ENCODE measurements around the gene LAMC3. TPM values are rescaled to one million over a fixed set of nuclear protein-coding genes. Genes with fewer than 3 reads are reported as not detected.

LAMC3 gene
- total and polyA plus RNA-seq, 8 donors: 0.61 to 9.6 (median 0.93) TPM; not detected in 1

DNA sequence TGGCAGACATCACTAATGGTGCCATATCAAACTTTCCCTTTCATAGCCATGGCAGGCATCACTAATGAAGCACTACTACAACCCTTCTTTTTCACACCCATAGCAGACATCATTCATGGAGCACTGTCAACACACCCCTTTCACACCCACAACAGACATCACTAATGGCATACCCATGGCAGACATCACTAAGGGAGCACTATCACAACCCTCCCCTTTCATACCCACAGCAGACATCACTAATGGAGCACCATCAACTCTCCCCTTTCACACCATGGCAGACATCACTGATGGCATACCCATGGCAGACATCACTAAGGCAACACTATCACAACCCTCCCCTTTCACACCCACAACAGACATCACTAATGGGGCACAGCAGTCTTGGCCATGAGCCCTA lies 33.7 kb downstream of the LAMC3 start:
- Histone ChIP-seq H3K27me3 (peaks cover 0 to 12% (median 3%) of the 10 kb centered on the region in 3 donors), H3K4me3 (no peak overlapping the region), H3K4me1 (peaks cover 0 to 11% (median 9%) of the 10 kb centered on the region in 4 donors), H3K36me3 (no peaks in the 10 kb centered on the region), H3K27ac (no peak overlapping the region), H3K9me3 (no peaks in the 10 kb centered on the region)
- DNase-seq: no peak
- intact Hi-C loops (cut with DNase I; ENCODE audit: low total_unique reads): loop anchor here (10.0 kb wide), 1 partner anchor 338 kb away; no protein-coding TSS in a partner anchor
- TF ChIP-seq POLR2A (IDR thresholded peaks at IDR 0.05) (no peak), POLR2AphosphoS5 (IDR thresholded peaks at IDR 0.05) (no peak), EP300 (IDR thresholded peaks at IDR 0.05) (no peak)
- TF ChIP-seq, protein P1, sequence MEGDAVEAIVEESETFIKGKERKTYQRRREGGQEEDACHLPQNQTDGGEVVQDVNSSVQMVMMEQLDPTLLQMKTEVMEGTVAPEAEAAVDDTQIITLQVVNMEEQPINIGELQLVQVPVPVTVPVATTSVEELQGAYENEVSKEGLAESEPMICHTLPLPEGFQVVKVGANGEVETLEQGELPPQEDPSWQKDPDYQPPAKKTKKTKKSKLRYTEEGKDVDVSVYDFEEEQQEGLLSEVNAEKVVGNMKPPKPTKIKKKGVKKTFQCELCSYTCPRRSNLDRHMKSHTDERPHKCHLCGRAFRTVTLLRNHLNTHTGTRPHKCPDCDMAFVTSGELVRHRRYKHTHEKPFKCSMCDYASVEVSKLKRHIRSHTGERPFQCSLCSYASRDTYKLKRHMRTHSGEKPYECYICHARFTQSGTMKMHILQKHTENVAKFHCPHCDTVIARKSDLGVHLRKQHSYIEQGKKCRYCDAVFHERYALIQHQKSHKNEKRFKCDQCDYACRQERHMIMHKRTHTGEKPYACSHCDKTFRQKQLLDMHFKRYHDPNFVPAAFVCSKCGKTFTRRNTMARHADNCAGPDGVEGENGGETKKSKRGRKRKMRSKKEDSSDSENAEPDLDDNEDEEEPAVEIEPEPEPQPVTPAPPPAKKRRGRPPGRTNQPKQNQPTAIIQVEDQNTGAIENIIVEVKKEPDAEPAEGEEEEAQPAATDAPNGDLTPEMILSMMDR (IDR thresholded peaks at IDR 0.05): no peak

DNA sequence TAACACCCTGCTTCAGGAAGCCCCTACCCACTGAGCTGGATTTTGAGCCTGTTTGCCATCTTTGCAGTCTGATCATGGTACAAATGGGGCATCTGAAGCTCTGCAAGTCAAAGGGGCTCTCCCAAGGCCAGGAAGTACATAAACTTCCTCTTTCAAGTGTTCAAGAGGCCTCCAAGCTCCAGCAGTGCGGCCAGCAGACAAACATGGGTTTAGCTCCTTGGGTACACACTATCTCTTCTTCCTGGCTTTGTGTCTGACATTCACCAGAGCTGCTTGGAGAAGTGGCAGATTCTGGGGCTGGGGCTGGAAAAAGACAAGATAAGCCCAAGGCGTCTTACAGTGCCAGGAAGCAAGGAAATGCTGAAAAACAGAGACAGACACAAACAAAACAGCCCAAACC lies 34.1 kb downstream of the LAMC3 start:
- Histone ChIP-seq H3K27me3 (peaks cover 0 to 12% (median 3%) of the 10 kb centered on the region in 3 donors), H3K4me1 (peaks cover 0 to 7% (median 6%) of the 10 kb centered on the region in 4 donors), H3K36me3 (no peaks in the 10 kb centered on the region), H3K9me3 (no peaks in the 10 kb centered on the region), H3K27ac (no peak overlapping the region), H3K4me3 (no peak overlapping the region)
- 40 to 54% (median 46%) methylated on average over 2 of the region's 2 CpGs for WGBS, 5 donors
- TF ChIP-seq EP300 (IDR thresholded peaks at IDR 0.05) (no peak), POLR2A (IDR thresholded peaks at IDR 0.05) (no peak), POLR2AphosphoS5 (IDR thresholded peaks at IDR 0.05) (no peak)
- TF ChIP-seq, protein P1 (IDR thresholded peaks at IDR 0.05): no peak
- DNase-seq: no peak
- intact Hi-C loops (cut with DNase I; ENCODE audit: low total_unique reads): loop anchor here (10.0 kb wide), 1 partner anchor 338 kb away; no protein-coding TSS in a partner anchor

DNA sequence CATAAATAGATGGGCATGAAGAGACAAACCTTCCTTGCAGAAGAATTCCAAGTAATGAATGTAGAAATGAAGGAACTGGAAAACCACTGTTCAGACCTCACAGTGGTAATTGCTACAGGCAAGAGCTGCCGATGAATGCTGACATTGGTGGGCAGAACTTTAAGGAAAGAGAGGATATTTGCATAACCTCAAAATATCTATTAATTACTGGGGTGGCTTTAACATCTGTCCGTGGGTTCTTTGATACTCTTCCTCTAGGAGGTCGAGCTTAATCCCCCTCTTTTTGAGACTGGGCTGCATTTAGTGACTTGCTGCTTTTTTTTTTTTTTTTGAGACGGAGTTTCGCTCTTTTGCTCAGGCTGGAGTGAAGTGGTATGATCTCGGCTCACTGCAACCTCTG lies 34.7 kb downstream of the LAMC3 start:
- WGBS, 5 donors: 60 to 71% (median 67%) methylated on average over 6 of the region's 6 CpGs
- intact Hi-C loops (cut with DNase I; ENCODE audit: low total_unique reads): loop anchor here (10.0 kb wide), 1 partner anchor 339 kb away; no protein-coding TSS in a partner anchor
- H3K4me3 ChIP-seq: no peak overlapping the region

DNA sequence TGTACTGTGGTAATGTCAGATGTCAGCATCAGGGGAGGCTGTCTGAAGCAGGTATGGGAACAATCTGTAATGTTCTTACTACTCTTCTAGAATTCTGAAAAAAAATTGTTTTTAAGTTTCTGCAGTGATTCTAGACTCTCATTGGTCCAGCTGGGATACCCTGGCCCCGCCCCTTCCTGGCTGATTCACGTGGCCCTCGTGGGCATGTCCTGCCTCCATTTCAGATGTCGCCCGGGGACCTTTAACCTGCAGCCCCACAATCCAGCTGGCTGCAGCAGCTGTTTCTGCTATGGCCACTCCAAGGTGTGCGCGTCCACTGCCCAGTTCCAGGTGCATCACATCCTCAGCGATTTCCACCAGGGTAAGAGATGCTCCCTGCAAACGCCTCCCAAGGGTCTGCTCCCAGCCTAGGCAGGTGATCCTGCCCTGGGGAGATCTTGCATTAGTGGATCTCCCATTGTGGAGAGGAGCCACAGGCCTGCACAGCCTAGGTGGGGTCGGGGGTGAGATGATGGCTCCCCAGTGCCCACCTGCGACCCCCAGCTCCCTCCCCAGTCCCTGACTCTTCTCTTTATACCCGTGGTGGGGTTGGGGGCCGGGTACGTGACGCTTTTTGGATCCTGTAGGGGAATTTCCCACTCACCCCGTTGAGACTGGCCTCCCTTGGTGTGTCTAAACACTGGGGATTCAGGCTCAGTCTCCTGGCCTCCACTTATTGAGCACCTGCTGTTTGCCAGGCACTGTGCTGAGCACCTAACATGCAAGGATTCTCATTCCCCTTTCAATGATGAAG lies 36.5 kb downstream of the LAMC3 start:
- TF ChIP-seq POLR2A (IDR thresholded peaks at IDR 0.05) (no peak), EP300 (IDR thresholded peaks at IDR 0.05) (no peak), POLR2AphosphoS5 (IDR thresholded peaks at IDR 0.05) (no peak)
- TF ChIP-seq, protein P1 (IDR thresholded peaks at IDR 0.05): no peak
- peaks cover 0 to 21% (median 3%) of the 10 kb centered on the region in 3 donors for H3K27me3 ChIP-seq
- H3K4me1 ChIP-seq: peaks cover 0 to 7% (median 6%) of the 10 kb centered on the region in 4 donors
- WGBS, 5 donors: 64 to 74% (median 72%) methylated on average over 11 to 16 of the region's 16 CpGs
- H3K4me3 ChIP-seq: no peak overlapping the region
- intact Hi-C loops (cut with DNase I; ENCODE audit: low total_unique reads): loop anchor here (10.0 kb wide), 1 partner anchor 341 kb away; no protein-coding TSS in a partner anchor
- H3K36me3 ChIP-seq: no peaks in the 10 kb centered on the region
- no peak for DNase-seq
- no peak overlapping the region for H3K27ac ChIP-seq
- no peaks in the 10 kb centered on the region for H3K9me3 ChIP-seq

More for the DNA sequence above, 34.7 kb downstream of the LAMC3 start:
- Histone ChIP-seq H3K27ac (no peak overlapping the region), H3K36me3 (no peaks in the 10 kb centered on the region), H3K27me3 (peaks cover 0 to 15% (median 3%) of the 10 kb centered on the region in 3 donors), H3K4me1 (peaks cover 0 to 7% (median 6%) of the 10 kb centered on the region in 4 donors), H3K9me3 (no peaks in the 10 kb centered on the region)
- TF ChIP-seq POLR2A (IDR thresholded peaks at IDR 0.05): no peak
- no peak for TF ChIP-seq POLR2AphosphoS5 (IDR thresholded peaks at IDR 0.05)
- TF ChIP-seq EP300 (IDR thresholded peaks at IDR 0.05): no peak
- TF ChIP-seq, protein P1 (IDR thresholded peaks at IDR 0.05): no peak
- no peak for DNase-seq

All from stomach (tissue), 9 donors.